GM12873 (cell line): ENCODE data around the gene DGKA.

Source experiments
- CTCF ChIP-seq: IDR thresholded peaks from 2 replicates; pipeline ENCODE4 v1.5.1; 2012; ENCODE audit warnings: low read depth, mild to moderate bottlenecking, moderate library complexity, low read length, control low read depth; ENCODE audit not compliant: insufficient read depth; ENCODE audit errors: missing control alignments

DGKA gene

DNA sequence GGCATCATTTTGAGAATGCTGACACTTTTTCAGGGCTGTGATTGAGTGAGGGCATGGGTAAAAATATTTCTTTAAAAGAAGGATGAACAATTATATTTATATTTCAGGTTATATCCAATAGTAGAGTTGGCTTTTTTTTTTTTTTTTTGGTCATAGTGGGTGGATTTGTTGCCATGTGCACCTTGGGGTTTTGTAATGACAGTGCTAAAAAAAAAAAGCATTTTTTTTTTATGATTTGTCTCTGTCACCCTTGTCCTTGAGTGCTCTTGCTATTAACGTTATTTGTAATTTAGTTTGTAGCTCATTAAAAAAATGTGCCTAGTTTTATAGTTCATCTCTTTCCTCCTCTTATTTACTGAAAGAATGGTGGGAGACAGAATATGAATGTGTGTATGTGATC, 41.5 kb downstream of the DGKA start:
- TF ChIP-seq CTCF = no peak

DNA sequence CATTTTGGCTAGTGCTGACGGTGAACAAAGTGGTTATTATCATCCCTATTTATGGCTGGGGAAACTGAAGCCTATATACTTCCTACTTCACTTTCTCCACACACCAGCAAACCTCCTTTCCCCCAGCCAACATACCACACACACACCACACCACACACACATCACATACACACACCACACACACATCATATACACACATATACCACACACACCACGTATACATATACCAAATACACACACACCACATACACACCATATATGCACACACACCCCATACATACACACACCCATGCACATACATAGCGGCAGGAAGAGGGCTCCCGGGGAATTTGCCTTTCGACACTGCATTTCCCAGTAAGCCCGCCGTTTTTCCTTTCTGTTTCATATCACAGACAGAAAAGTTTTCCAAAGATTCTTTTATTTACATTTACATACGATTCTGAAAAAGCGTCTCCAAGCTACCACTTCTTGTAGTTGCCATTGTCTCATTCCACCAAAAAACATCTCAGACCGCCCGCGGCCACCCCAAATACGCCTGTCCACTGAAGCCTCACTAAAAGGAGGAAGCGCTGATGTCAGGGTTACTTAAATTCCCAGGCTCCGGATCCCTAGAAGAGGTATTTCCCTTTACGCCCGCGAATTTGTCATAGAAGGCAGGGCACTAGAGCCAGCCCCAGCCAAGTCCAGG, 42.1 kb downstream of the DGKA start:
- no peak for TF ChIP-seq CTCF

DNA sequence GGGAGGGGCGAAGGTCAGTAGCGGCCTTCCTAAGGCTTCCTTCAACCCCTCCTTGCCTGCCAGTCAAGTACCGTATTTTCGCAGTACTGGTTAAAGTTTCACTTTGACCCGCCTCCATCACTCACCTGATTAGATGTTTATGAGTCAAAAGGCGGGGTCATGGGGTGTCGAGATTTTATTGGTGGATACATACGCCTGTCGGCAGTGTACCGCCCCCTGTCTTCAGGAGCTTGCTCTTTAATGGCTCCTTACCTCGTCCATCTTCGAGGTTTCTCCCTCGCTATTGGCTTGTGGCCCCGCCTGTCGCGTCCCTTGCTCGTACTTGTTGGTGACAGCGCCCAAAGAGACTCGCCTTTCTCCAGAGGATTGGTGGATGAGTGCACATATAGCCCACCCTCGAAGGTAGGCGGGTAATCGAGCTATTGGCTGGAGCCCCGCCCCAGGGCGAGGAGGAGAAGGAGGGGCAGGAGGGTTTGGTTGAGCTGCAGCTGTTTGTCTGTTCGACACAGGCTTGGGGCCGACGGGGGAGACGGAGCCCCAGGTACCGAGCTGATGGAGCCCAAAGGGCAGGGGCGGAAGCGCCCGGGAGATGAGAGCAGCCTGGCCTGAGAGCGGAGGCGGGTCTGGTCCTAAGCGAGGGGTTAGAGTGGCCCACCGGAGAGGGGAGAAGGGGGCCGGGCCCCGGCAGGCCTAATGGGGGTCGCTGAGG, 42.8 kb downstream of the DGKA start, which contains the start of gene RAB5B:
RAB5B (plus strand) TSS at position 480 of the 709 bp plus-strand sequence. CDS start 12,883 bp downstream, outside the sequence.
- no peak for TF ChIP-seq CTCF

GRCh38 chr12:55974308-55974730, 43.4 kb downstream of the DGKA start:
- no peak for TF ChIP-seq CTCF

- no peak for TF ChIP-seq CTCF
Observed at GRCh38 chr12:55978393-55978792, 47.4 kb downstream of the DGKA start.

DNA sequence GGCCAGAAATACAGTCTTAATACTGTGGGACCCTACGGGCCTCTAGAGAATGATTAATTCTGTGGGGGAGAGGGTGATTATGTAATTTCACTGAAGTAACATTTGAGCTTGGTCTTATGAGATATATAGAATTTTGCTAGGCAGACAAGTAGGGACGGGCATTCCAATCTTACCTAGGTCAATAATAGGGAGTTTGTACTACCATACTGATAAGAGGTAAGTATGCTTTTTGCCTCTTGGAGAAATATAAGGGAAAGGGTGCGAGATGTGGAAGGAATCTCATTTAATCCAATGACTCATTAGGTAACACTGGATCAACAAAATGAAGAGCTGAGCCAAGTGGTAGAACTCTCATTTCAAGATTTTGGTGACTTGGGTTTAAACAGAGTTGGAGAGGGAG, 48.1 kb downstream of the DGKA start:
- no peak for TF ChIP-seq CTCF

GRCh38 chr12:55982319-55982936, 51.5 kb downstream of the DGKA start:
- no peak for TF ChIP-seq CTCF
